ENCODE results near the gene HSDL1.

DNA sequence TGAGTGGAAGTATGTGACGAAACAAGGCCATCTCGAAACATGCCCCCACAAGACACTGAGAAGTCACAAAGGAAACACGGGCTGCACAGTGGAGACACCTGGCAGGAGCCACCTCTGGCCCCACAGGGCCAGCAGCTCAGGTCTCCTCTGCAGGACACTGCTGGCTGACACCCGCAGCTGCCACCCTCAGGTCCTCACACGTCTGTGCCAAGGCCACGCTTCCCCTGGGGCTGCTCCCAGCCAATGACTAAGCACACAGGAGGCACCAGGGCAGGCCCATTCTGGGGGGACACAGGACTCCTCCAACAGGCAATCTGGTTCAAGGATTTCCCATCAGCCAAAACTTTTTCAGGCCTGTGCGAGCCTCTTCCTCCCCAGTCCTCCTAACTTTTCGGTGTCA, 64.6 kb downstream of the HSDL1 start:
- TF ChIP-seq EZH2 (IDR thresholded peaks at IDR 0.05; ENCODE audit: insufficient read depth, poor library complexity, severe bottlenecking) (no peak), EZH2phosphoT487 (IDR thresholded peaks at IDR 0.05; ENCODE audit: insufficient read depth, low read depth) (no peak)

All from GM23248 (cell line).